NT2/D1 (cell line): ENCODE measurements around the gene DDX25.

ENCODE experiments used
- DNase-seq: peaks from one replicate; pipeline ENCODE4 v3.0.0-alpha.2; 2011; ENCODE audit warnings: low read depth, low spot score
- H3K27me3 ChIP-seq: 2 replicates; pipeline ENCODE4 v1.6.0; 2011; ENCODE audit warnings: mild to moderate bottlenecking; ENCODE audit not compliant: insufficient read length, insufficient read depth
- H3K36me3 ChIP-seq: 2 replicates; pipeline ENCODE4 v1.6.1; 2011; ENCODE audit warnings: mild to moderate bottlenecking, low read length, mixed read lengths; ENCODE audit not compliant: insufficient read depth, insufficient read length
- H3K4me1 ChIP-seq: 2 replicates; pipeline ENCODE4 v1.5.1; 2011; ENCODE audit not compliant: insufficient read depth, insufficient read length
- H3K4me3 ChIP-seq: 2 replicates; pipeline ENCODE4 v1.5.1; 2011; ENCODE audit warnings: low read depth; ENCODE audit not compliant: insufficient read length
- H3K9ac ChIP-seq: 2 replicates; pipeline ENCODE4 v1.6.0; 2011; ENCODE audit warnings: low read depth; ENCODE audit not compliant: insufficient read length
- H3K9me3 ChIP-seq: 2 replicates; pipeline ENCODE4 v1.5.1; 2011; ENCODE audit warnings: mild to moderate bottlenecking, low read length; ENCODE audit not compliant: insufficient read depth
- SUZ12 ChIP-seq: IDR thresholded peaks from 2 replicates; pipeline ENCODE4 v1.6.1; 2011; ENCODE audit not compliant: insufficient read length, insufficient read depth; ENCODE audit errors: extremely low read depth
- YY1 ChIP-seq: IDR thresholded peaks from 2 replicates; pipeline ENCODE4 v1.6.1; 2011; ENCODE audit not compliant: insufficient read length, insufficient read depth
- ZNF274 ChIP-seq: IDR thresholded peaks from 2 replicates; pipeline ENCODE4 v1.6.1; 2011; ENCODE audit warnings: mild to moderate bottlenecking, low read depth, low read length

DDX25 gene

GRCh38 chr11:125975634-125976033 is 71.3 kb downstream of the DDX25 start:
- H3K4me1 ChIP-seq, result peaks cover 2% of the 10 kb centered on the region
- TF ChIP-seq YY1, result no peak
- no peak for TF ChIP-seq SUZ12
- TF ChIP-seq ZNF274, result no peak

GRCh38 chr11:125976156-125976555 is 71.8 kb downstream of the DDX25 start:
- TF ChIP-seq ZNF274 (no peak), SUZ12 (no peak), YY1 (no peak)
- Histone ChIP-seq H3K4me3 (no peak overlapping the region), H3K9me3 (no peaks in the 10 kb centered on the region), H3K36me3 (peaks cover 3% of the 10 kb centered on the region), H3K4me1 (peaks cover 2% of the 10 kb centered on the region), H3K9ac (no peak overlapping the region), H3K27me3 (no peaks in the 10 kb centered on the region)
- no peak for DNase-seq

More at GRCh38 chr11:125975634-125976033, 71.3 kb downstream of the DDX25 start:
- no peak for DNase-seq
- Histone ChIP-seq H3K36me3 (peaks cover 3% of the 10 kb centered on the region), H3K9ac (no peak overlapping the region), H3K4me3 (no peak overlapping the region), H3K27me3 (no peaks in the 10 kb centered on the region), H3K9me3 (no peaks in the 10 kb centered on the region)

GRCh38 chr11:125977333-125977732 is 73.0 kb downstream of the DDX25 start:
- Histone ChIP-seq H3K36me3 (peaks cover 3% of the 10 kb centered on the region), H3K9ac (no peak overlapping the region)
- no peak for DNase-seq

DNA sequence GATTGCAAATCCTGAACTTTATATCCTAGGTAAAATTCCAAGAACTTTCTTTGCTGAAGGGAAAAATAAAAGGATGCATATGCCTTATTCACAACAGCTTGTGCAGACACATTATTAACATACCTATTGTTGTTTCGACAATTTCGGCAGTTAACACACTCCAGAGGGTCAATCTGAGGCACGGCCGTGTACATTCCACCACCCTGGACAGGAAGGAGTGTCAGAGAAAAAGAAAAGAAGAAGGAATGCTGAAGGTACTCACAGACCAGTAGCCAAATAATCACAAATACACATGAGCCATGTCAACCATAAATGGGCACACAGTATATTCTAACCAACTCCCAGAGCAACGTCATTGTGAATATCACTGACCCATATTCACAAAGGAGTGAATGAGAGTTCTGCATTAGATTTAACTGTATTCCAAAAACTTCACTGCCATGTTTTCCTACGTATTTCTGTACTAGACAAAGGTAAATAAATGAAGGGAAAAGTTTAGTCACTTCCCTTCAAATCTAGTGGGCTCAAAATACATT is 73.9 kb downstream of the DDX25 start:
- Histone ChIP-seq H3K9ac (no peak overlapping the region), H3K27me3 (no peaks in the 10 kb centered on the region), H3K36me3 (peaks cover 8% of the 10 kb centered on the region), H3K9me3 (no peaks in the 10 kb centered on the region), H3K4me1 (peaks cover 2% of the 10 kb centered on the region), H3K4me3 (no peak overlapping the region)
- no peak for TF ChIP-seq YY1
- TF ChIP-seq SUZ12, result no peak
- no peak for TF ChIP-seq ZNF274
- no peak for DNase-seq

More at GRCh38 chr11:125977333-125977732, 73.0 kb downstream of the DDX25 start:
- Histone ChIP-seq H3K4me3 (no peak overlapping the region), H3K9me3 (no peaks in the 10 kb centered on the region), H3K27me3 (no peaks in the 10 kb centered on the region), H3K4me1 (peaks cover 2% of the 10 kb centered on the region)
- no peak for TF ChIP-seq SUZ12
- TF ChIP-seq ZNF274, result no peak
- TF ChIP-seq YY1, result no peak
